Endometrium (tissue), 2 donors: ENCODE data around the gene RABGAP1L.

ENCODE experiments used
- FAIRE-seq: peaks from 2 replicates; lab custom pipeline; 2012; peaks lifted over from hg19 to GRCh38; lab: Jason Lieb, UNC
- donor health status: control.
- donor health status: control.

The RABGAP1L gene

GRCh38 chr1:174712541-174712940, 553.2 kb downstream of the RABGAP1L start:
- no peak for FAIRE-seq

- no peak for FAIRE-seq
These were observed 554.5 kb downstream of the RABGAP1L start for GRCh38 chr1:174713796-174714195.

- FAIRE-seq, result peak; percentile 21
These were observed 559.9 kb downstream of the RABGAP1L start for GRCh38 chr1:174719194-174719593.

GRCh38 chr1:174720618-174721017, 561.3 kb downstream of the RABGAP1L start:
- FAIRE-seq, result no peak

- no peak for FAIRE-seq
These were observed 561.9 kb downstream of the RABGAP1L start for GRCh38 chr1:174721246-174721645.

GRCh38 chr1:174723816-174724215, 564.5 kb downstream of the RABGAP1L start:
- FAIRE-seq, result no peak

GRCh38 chr1:174724219-174724618, 564.9 kb downstream of the RABGAP1L start:
- FAIRE-seq, result no peak

- peak; percentile 94 for FAIRE-seq
These were observed 567.0 kb downstream of the RABGAP1L start for GRCh38 chr1:174726167-174726879.

- no peak for FAIRE-seq
These were observed 567.7 kb downstream of the RABGAP1L start for GRCh38 chr1:174726880-174727585.

GRCh38 chr1:174734270-174734669, 575.0 kb downstream of the RABGAP1L start:
- FAIRE-seq, result no peak

GRCh38 chr1:174736831-174737230, 577.5 kb downstream of the RABGAP1L start:
- FAIRE-seq, result no peak

GRCh38 chr1:174740249-174740968, 581.1 kb downstream of the RABGAP1L start:
- FAIRE-seq, result no peak

- no peak for FAIRE-seq
These were observed 583.7 kb downstream of the RABGAP1L start for GRCh38 chr1:174742805-174743653.

GRCh38 chr1:174743654-174744561, 584.6 kb downstream of the RABGAP1L start:
- peak; percentile 92 for FAIRE-seq

GRCh38 chr1:174744886-174745285, 585.6 kb downstream of the RABGAP1L start:
- no peak for FAIRE-seq

GRCh38 chr1:174746024-174746808, 586.9 kb downstream of the RABGAP1L start:
- no peak for FAIRE-seq

GRCh38 chr1:174747613-174748012, 588.3 kb downstream of the RABGAP1L start:
- FAIRE-seq, result no peak

GRCh38 chr1:174748586-174748985, 589.3 kb downstream of the RABGAP1L start:
- no peak for FAIRE-seq

GRCh38 chr1:174753131-174753530, 593.8 kb downstream of the RABGAP1L start:
- no peak for FAIRE-seq

GRCh38 chr1:174761335-174761734, 602.0 kb downstream of the RABGAP1L start:
- no peak for FAIRE-seq
